GM23248 (cell line): Measurements from ENCODE around the gene CUL3. TPM values are rescaled to one million over a fixed set of nuclear protein-coding genes. Genes with fewer than 3 reads are reported as not detected.

Experiments
- DNase-seq: peaks from one replicate; pipeline ENCODE4 v3.0.0-alpha.2; 2015
- H2AFZ ChIP-seq: fragments of 200-600 bp; sonication (generic); 2 replicates; pipeline ENCODE4 v1.6.1; 2016; ENCODE audit warnings: antibody characterized with exemption
- H3F3A ChIP-seq: fragments of 200-600 bp; sonication (generic); 2 replicates; pipeline ENCODE4 v1.6.1; 2016; ENCODE audit warnings: mild to moderate bottlenecking, antibody characterized with exemption, mixed run types; ENCODE audit not compliant: insufficient read depth
- H3K27ac ChIP-seq: fragments of 200-600 bp; sonication (generic); 2 replicates; pipeline ENCODE4 v1.5.1; 2016; ENCODE audit warnings: mild to moderate bottlenecking
- H3K27me3 ChIP-seq: fragments of 200-600 bp; sonication (generic); replicated peaks from 2 replicates; pipeline ENCODE4 v1.6.1; 2016; ENCODE audit warnings: mild to moderate bottlenecking; ENCODE audit not compliant: insufficient read depth
- H3K36me3 ChIP-seq: fragments of 200-600 bp; sonication (generic); 2 replicates; pipeline ENCODE4 v1.6.1; 2016; ENCODE audit warnings: low read depth, mild to moderate bottlenecking
- H3K4me1 ChIP-seq: fragments of 200-600 bp; sonication (generic); 2 replicates; pipeline ENCODE4 v1.6.1; 2016; ENCODE audit warnings: mild to moderate bottlenecking; ENCODE audit not compliant: insufficient read depth
- H3K4me2 ChIP-seq: fragments of 200-600 bp; sonication (generic); one replicate; pipeline ENCODE4 v1.6.1; 2016; ENCODE audit warnings: mild to moderate bottlenecking; ENCODE audit not compliant: unreplicated experiment
- H3K4me3 ChIP-seq: fragments of 200-600 bp; sonication (generic); 2 replicates; pipeline ENCODE4 v1.5.1; 2016; ENCODE audit warnings: mild to moderate bottlenecking
- H3K79me2 ChIP-seq: fragments of 200-600 bp; sonication (generic); 2 replicates; pipeline ENCODE4 v1.6.1; 2016; ENCODE audit warnings: mild to moderate bottlenecking; ENCODE audit not compliant: insufficient read depth
- H3K9ac ChIP-seq: fragments of 200-600 bp; sonication (generic); 2 replicates; pipeline ENCODE4 v1.6.1; 2016; ENCODE audit warnings: mild to moderate bottlenecking
- H3K9me2 ChIP-seq: fragments of 200-600 bp; sonication (generic); 2 replicates; pipeline ENCODE4 v1.6.1; 2016; ENCODE audit warnings: mixed run types, mild to moderate bottlenecking, moderate library complexity; ENCODE audit not compliant: insufficient read depth
- H3K9me3 ChIP-seq: fragments of 200-600 bp; sonication (generic); one replicate; pipeline ENCODE4 v1.6.1; 2017; ENCODE audit warnings: low read depth
- H4K20me1 ChIP-seq: fragments of 200-600 bp; sonication (generic); 2 replicates; pipeline ENCODE4 v1.6.0; 2016; ENCODE audit not compliant: insufficient read depth
- EZH2 ChIP-seq: fragments of 200-600 bp; sonication (generic); IDR thresholded peaks from 2 replicates; pipeline ENCODE4 v1.6.1; 2018; ENCODE audit warnings: antibody characterized with exemption, mild to moderate bottlenecking; ENCODE audit not compliant: insufficient read depth, poor library complexity, severe bottlenecking
- EZH2phosphoT487 ChIP-seq: fragments of 200-600 bp; sonication (generic); IDR thresholded peaks from 2 replicates; pipeline ENCODE4 v1.6.1; 2018; ENCODE audit warnings: antibody characterized with exemption, moderate library complexity, mild to moderate bottlenecking, low read depth; ENCODE audit not compliant: insufficient read depth
- WGBS, 2 experiments: methylation state at CpG; one replicate each; pipeline ENCODE4 v1.1.6; 2015 to 2017; ENCODE audit warnings: low lambda C conversion rate in 2 of 2, low coverage in 1 of 2; ENCODE audit errors: missing lambda C conversion rate in 2 of 2; 5-methylcytosine and 5-hydroxymethylcytosine counted together
- in situ Hi-C: fragments of 300-500 bp; cut with MboI; formaldehyde crosslinking; loops from 2 replicates; pipeline ENCODE4 v1.15.0; 2020
- polyA plus RNA-seq: library from polyadenylated mRNA; unstranded; fragments of >200 nt; fragmentation: Nextera tagmentation; extraction: Ambion mirVana; gene quantifications from 2 replicates; pipeline ENCODE4 v1.2.1, GENCODE V29; 2016
- total RNA-seq: library from RNA; depleted of rRNA; stranded (reverse); fragments of >200 nt; shearing (Covaris generic); gene quantifications from 2 replicates; pipeline ENCODE4 v1.2.3, GENCODE V29; 2014

The CUL3 gene
- total and polyA plus RNA-seq, 2 experiments from 2014 or later: 24.7 to 47.8 TPM

- H3K27me3 ChIP-seq: peaks cover 11% of the 10 kb centered on the region; the same call in 1 of the 2 replicates
- WGBS, 2 experiments: 83 to 85% methylated on average over 4 of the region's 4 CpGs
- H4K20me1 ChIP-seq: no peaks in the 10 kb centered on the region
- H3K4me3 ChIP-seq: no peak overlapping the region
- no peaks in the 10 kb centered on the region for H3K9me3 ChIP-seq
- TF ChIP-seq EZH2: no peak
- TF ChIP-seq EZH2phosphoT487: no peak
- H2AFZ ChIP-seq: no peak overlapping the region
- H3K36me3 ChIP-seq: no peaks in the 10 kb centered on the region
- H3K4me2 ChIP-seq: no peak overlapping the region
- H3K9ac ChIP-seq: no peak overlapping the region
- no peaks in the 10 kb centered on the region for H3K9me2 ChIP-seq
- no peaks in the 10 kb centered on the region for H3F3A ChIP-seq
- DNase-seq: no peak
- H3K4me1 ChIP-seq: no peaks in the 10 kb centered on the region
- in situ Hi-C loops: no loop called here
- no peaks in the 10 kb centered on the region for H3K79me2 ChIP-seq
- no peak overlapping the region for H3K27ac ChIP-seq
Observed at GRCh38 chr2:224434618-224435017, 150.5 kb downstream of the CUL3 start.

- TF ChIP-seq EZH2 (no peak), EZH2phosphoT487 (no peak)
- no peaks in the 10 kb centered on the region for H3K9me2 ChIP-seq
- no peaks in the 10 kb centered on the region for H3K36me3 ChIP-seq
- no peak for DNase-seq
- peaks cover 11% of the 10 kb centered on the region; the same call in 1 of the 2 replicates for H3K27me3 ChIP-seq
- H4K20me1 ChIP-seq: no peaks in the 10 kb centered on the region
- H3K79me2 ChIP-seq: no peaks in the 10 kb centered on the region
- H3K4me1 ChIP-seq: no peaks in the 10 kb centered on the region
- in situ Hi-C loops: no loop called here
- H2AFZ ChIP-seq: no peak overlapping the region
- no peak overlapping the region for H3K4me3 ChIP-seq
- no peak overlapping the region for H3K4me2 ChIP-seq
- WGBS, 2 experiments: 14 to 19% methylated on average over 10 of the region's 10 CpGs
- no peak overlapping the region for H3K9ac ChIP-seq
- H3K27ac ChIP-seq: no peak overlapping the region
- H3F3A ChIP-seq: no peaks in the 10 kb centered on the region
- no peaks in the 10 kb centered on the region for H3K9me3 ChIP-seq
Observed at GRCh38 chr2:224433442-224433841, 151.7 kb downstream of the CUL3 start.

GRCh38 chr2:224432003-224432579, 153.1 kb downstream of the CUL3 start:
- TF ChIP-seq EZH2phosphoT487 (no peak), EZH2 (no peak)
- no peaks in the 10 kb centered on the region for H3K36me3 ChIP-seq
- 95 to 100% methylated on average over 5 of the region's 6 CpGs for WGBS, 2 experiments
- no peak overlapping the region for H2AFZ ChIP-seq
- no peaks in the 10 kb centered on the region for H3K79me2 ChIP-seq
- H3K9me3 ChIP-seq: no peaks in the 10 kb centered on the region
- no peak for DNase-seq
- no peak overlapping the region for H3K4me2 ChIP-seq
- H3K9ac ChIP-seq: no peak overlapping the region
- peaks cover 11% of the 10 kb centered on the region; the same call in 1 of the 2 replicates for H3K27me3 ChIP-seq
- H4K20me1 ChIP-seq: no peaks in the 10 kb centered on the region
- no peaks in the 10 kb centered on the region for H3K4me1 ChIP-seq
- H3K27ac ChIP-seq: no peak overlapping the region
- in situ Hi-C loops: no loop called here
- H3K4me3 ChIP-seq: no peak overlapping the region
- H3F3A ChIP-seq: no peaks in the 10 kb centered on the region
- no peaks in the 10 kb centered on the region for H3K9me2 ChIP-seq

- no peaks in the 10 kb centered on the region for H3K79me2 ChIP-seq
- no peak overlapping the region for H3K4me3 ChIP-seq
- TF ChIP-seq EZH2phosphoT487 (no peak), EZH2 (no peak)
- no peaks in the 10 kb centered on the region for H3K36me3 ChIP-seq
- no peaks in the 10 kb centered on the region for H3K9me3 ChIP-seq
- H4K20me1 ChIP-seq: no peaks in the 10 kb centered on the region
- H3F3A ChIP-seq: no peaks in the 10 kb centered on the region
- H3K4me2 ChIP-seq: no peak overlapping the region
- no peaks in the 10 kb centered on the region for H3K4me1 ChIP-seq
- no peak overlapping the region for H3K27ac ChIP-seq
- WGBS, 2 experiments: 5 to 8% methylated on average over 2 of the region's 2 CpGs
- no peak for DNase-seq
- in situ Hi-C loops: no loop called here
- H2AFZ ChIP-seq: no peak overlapping the region
- H3K9ac ChIP-seq: no peak overlapping the region
- H3K27me3 ChIP-seq: peaks cover 8% of the 10 kb centered on the region; the same call in 1 of the 2 replicates
- no peaks in the 10 kb centered on the region for H3K9me2 ChIP-seq
Observed at GRCh38 chr2:224429441-224429810, 155.7 kb downstream of the CUL3 start.
